ENCODE data around the gene ARX.

Gene ARX

DNA sequence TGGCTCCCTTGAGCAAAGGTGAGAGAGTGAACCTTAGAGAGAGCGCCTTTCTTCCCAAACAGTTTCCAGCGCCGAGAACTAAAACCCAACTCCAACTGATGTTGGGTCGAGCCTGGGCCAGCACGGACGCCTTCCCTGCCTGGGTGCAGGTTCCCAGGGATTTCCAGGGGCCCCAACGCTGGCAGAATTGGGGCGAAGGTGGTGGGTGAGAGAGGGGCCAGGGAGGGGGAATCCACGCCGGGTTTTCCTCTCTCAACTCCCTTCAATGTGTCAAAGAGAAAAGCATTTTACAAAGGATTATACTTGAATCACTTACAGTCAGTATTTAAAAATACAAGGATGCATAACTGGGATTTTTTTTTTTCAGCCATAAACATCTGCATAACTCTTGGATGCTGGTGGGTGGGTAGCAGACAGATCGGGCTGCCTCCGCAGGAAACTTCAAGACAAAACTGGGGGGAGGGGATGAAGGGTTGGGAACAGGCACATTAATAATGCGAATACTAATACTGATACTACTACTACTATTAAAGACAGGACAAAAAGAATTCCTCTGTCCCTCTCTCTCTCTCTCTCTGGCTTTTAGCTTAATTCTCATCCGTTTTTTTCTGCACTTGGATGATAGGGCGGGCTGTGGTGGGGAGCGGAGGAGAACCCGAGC, 1.3 kb upstream of the ARX start:
- Histone ChIP-seq H3K79me2 (ENCODE audit: control insufficient read depth, insufficient read depth, low read length, unreplicated experiment) (no peaks in the 10 kb centered on the region), H2AFZ (ENCODE audit: low read length, unreplicated experiment) (no peak overlapping the region), H3K27ac (ENCODE audit: low read depth, low read length) (no peak overlapping the region), H3K36me3 (ENCODE audit: insufficient read depth, low read length) (no peaks in the 10 kb centered on the region), H3K27me3 (ENCODE audit: insufficient read depth, low read length) (peaks cover 96% of the 10 kb centered on the region), H3K4me1 (ENCODE audit: control insufficient read depth, insufficient read depth, low read length, unreplicated experiment) (peaks cover 5% of the 10 kb centered on the region), H3K4me3 (ENCODE audit: low read depth, low read length) (no peak overlapping the region; the same call in 1 of the 2 replicates)

DNA sequence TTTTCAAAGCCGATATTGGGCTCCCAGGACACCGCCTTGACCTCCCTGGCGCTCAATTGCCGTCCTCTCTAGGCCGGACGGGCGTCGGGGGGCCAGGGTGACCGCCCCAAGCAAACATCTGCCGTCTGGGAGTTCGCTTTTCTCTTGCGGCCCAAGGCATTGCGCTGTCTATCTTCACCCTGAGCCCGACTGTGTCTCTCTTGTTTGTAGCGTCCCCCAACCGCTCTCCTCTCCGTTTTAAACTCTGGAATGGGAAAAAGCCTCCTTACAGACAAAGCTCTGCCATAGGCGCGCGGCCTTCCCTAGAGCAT, 551 bp upstream of the ARX start:
- H3K27me3 ChIP-seq (ENCODE audit: insufficient read depth, low read length): peaks cover 96% of the 10 kb centered on the region
- H3K4me3 ChIP-seq (ENCODE audit: low read depth, low read length): no peak overlapping the region
- no peaks in the 10 kb centered on the region for H3K79me2 ChIP-seq (ENCODE audit: control insufficient read depth, insufficient read depth, low read length, unreplicated experiment)
- no peak overlapping the region for H2AFZ ChIP-seq (ENCODE audit: low read length, unreplicated experiment)
- no peaks in the 10 kb centered on the region for H3K36me3 ChIP-seq (ENCODE audit: insufficient read depth, low read length)
- peaks cover 6% of the 10 kb centered on the region for H3K4me1 ChIP-seq (ENCODE audit: control insufficient read depth, insufficient read depth, low read length, unreplicated experiment)
- no peak overlapping the region for H3K27ac ChIP-seq (ENCODE audit: low read depth, low read length)

DNA sequence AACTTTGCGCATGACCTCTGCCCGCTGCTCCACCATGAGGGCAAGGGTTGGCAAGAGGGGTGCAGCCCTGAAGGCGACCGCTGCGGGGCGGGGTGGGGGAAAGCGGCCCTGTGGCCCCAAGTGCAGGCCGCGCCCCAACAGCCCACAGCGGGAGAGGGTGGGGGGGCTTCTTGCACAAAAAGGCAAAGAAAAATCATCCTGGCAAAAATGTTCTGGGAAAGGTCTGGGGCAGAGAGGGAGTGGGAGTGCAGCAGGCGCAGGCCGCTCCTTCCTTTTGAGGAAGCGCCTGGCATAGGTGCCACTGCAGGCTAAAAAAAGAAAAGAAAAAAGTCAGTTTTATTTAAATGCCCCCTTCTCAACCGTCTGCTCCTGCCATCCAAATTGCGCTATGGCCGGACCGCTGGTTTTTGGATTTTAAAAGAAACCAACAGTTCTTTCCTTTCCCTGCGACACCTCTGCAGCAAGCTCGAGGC, 1.4 kb downstream of the ARX start:
- no peaks in the 10 kb centered on the region for H3K79me2 ChIP-seq (ENCODE audit: control insufficient read depth, insufficient read depth, low read length, unreplicated experiment)
- peaks cover 8% of the 10 kb centered on the region for H3K4me1 ChIP-seq (ENCODE audit: control insufficient read depth, insufficient read depth, low read length, unreplicated experiment)
- H3K4me3 ChIP-seq (ENCODE audit: low read depth, low read length): no peak overlapping the region
- peaks cover 96% of the 10 kb centered on the region for H3K27me3 ChIP-seq (ENCODE audit: insufficient read depth, low read length)
- no peak overlapping the region for H2AFZ ChIP-seq (ENCODE audit: low read length, unreplicated experiment)
- no peak overlapping the region for H3K27ac ChIP-seq (ENCODE audit: low read depth, low read length)
- no peaks in the 10 kb centered on the region for H3K36me3 ChIP-seq (ENCODE audit: insufficient read depth, low read length)

DNA sequence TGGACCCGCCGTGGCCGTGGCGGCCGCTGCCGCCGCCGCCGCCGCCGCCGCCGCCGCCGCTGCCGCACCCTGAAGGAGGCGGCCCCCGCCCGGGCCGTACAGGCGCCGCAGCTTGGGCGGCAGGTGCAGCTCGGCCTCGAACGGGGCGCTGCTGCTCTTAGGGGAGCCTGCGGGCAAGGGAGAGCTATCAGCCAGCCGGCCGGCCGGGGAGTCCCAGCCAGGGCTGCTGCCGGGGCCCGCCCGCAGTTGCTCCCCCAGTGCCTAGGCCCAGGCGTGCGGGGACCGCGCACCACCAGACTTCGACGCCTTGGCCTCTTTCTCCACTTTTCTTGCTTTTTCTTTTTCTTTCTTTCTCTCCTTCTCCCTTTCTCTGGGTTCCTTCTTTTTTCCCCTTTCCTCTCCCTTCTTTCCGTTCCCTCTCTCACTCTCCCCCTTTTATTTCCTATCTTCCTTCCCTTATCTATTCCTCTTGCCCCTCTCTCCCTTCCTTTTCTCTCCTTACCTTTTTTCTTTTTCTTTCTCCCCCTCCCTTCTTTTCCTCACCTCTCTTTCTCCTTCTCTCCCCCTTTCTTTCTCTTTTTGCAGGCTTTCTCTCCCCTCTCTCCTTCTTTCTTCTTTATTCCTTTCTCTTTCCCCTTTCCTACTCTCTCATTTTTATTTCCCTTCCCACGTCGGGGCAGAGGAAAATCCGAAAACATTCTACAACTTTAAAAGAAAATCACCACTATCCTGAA, 2.0 kb downstream of the ARX start:
- H3K4me1 ChIP-seq (ENCODE audit: control insufficient read depth, insufficient read depth, low read length, unreplicated experiment): peaks cover 8% of the 10 kb centered on the region
- H3K27me3 ChIP-seq (ENCODE audit: insufficient read depth, low read length): peaks cover 96% of the 10 kb centered on the region
- no peak overlapping the region for H2AFZ ChIP-seq (ENCODE audit: low read length, unreplicated experiment)
- no peak overlapping the region for H3K27ac ChIP-seq (ENCODE audit: low read depth, low read length)
- H3K4me3 ChIP-seq (ENCODE audit: low read depth, low read length): 0 out of 2 replicates have a peak overlapping the region, but pooled peaks have one; percentile 6
- no peaks in the 10 kb centered on the region for H3K36me3 ChIP-seq (ENCODE audit: insufficient read depth, low read length)
- no peaks in the 10 kb centered on the region for H3K79me2 ChIP-seq (ENCODE audit: control insufficient read depth, insufficient read depth, low read length, unreplicated experiment)

DNA sequence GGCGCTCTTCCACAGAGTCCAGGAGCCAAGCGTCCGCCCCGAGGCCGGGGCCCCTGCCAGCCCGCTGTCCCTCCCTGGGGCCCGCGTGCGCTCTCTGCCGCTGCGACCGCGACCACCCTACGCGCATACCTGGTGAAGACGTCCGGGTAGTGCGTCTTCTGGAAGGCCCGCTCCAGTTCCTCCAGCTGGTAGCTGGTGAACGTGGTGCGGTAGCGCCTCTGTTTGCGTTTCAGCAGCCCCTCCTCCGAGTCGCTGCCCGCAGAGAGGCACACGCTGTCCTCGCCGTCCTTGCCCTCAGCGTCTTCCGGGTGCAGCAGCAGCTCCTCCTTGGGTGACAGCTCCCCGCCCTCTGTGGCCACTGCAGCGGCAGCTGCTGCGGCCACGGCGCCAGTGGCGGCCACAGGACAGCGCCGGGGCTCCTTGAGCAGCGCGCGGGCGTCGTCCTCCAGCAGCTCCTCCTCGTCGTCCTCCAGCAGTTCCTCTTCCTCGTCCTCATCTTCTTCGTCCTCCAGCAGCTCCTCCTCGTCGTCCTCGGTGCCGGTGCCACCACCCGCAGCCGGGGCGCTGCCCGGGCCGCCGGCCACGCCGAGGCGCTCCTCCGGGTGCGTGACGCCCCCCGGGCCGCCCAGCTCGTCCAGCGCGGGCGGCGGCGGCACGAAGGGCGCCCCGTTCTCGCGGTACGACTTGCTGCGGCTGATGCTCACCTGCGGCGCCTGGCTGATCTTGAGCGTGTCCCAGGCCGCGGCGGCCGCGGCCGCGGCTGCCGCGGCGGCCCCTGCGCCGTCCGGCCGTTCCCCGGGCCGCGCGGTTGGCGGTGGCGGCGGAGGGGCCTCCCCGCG, 2.8 kb downstream of the ARX start:
- peaks cover 8% of the 10 kb centered on the region for H3K4me1 ChIP-seq (ENCODE audit: control insufficient read depth, insufficient read depth, low read length, unreplicated experiment)
- peaks cover 97% of the 10 kb centered on the region for H3K27me3 ChIP-seq (ENCODE audit: insufficient read depth, low read length)
- peak overlapping the region; percentile 43; the same call in 1 of the 2 replicates for H3K4me3 ChIP-seq (ENCODE audit: low read depth, low read length)
- no peak overlapping the region for H3K27ac ChIP-seq (ENCODE audit: low read depth, low read length)
- no peaks in the 10 kb centered on the region for H3K36me3 ChIP-seq (ENCODE audit: insufficient read depth, low read length)
- no peak overlapping the region for H2AFZ ChIP-seq (ENCODE audit: low read length, unreplicated experiment)
- H3K79me2 ChIP-seq (ENCODE audit: control insufficient read depth, insufficient read depth, low read length, unreplicated experiment): no peaks in the 10 kb centered on the region

DNA sequence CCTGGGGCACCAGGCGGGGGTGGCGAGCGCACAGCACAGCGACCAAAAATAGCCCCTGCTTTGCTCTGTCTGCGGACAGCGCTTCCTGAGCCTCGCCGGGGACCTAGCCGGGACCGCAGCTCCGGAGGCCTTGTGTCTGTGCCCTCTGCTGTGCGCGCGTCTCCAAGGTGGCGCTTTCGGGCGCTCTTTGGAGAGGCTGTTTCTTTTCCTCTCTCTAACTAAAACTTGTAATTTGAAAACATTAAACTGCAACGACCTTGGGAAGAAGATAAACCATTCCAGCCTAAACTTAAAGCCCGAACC, 3.4 kb downstream of the ARX start:
- no peak overlapping the region for H3K4me3 ChIP-seq (ENCODE audit: low read depth, low read length)
- no peak overlapping the region for H3K27ac ChIP-seq (ENCODE audit: low read depth, low read length)
- no peaks in the 10 kb centered on the region for H3K36me3 ChIP-seq (ENCODE audit: insufficient read depth, low read length)
- no peak overlapping the region for H2AFZ ChIP-seq (ENCODE audit: low read length, unreplicated experiment)
- peaks cover 3% of the 10 kb centered on the region for H3K4me1 ChIP-seq (ENCODE audit: control insufficient read depth, insufficient read depth, low read length, unreplicated experiment)
- H3K79me2 ChIP-seq (ENCODE audit: control insufficient read depth, insufficient read depth, low read length, unreplicated experiment): no peaks in the 10 kb centered on the region
- peaks cover 97% of the 10 kb centered on the region for H3K27me3 ChIP-seq (ENCODE audit: insufficient read depth, low read length)

DNA sequence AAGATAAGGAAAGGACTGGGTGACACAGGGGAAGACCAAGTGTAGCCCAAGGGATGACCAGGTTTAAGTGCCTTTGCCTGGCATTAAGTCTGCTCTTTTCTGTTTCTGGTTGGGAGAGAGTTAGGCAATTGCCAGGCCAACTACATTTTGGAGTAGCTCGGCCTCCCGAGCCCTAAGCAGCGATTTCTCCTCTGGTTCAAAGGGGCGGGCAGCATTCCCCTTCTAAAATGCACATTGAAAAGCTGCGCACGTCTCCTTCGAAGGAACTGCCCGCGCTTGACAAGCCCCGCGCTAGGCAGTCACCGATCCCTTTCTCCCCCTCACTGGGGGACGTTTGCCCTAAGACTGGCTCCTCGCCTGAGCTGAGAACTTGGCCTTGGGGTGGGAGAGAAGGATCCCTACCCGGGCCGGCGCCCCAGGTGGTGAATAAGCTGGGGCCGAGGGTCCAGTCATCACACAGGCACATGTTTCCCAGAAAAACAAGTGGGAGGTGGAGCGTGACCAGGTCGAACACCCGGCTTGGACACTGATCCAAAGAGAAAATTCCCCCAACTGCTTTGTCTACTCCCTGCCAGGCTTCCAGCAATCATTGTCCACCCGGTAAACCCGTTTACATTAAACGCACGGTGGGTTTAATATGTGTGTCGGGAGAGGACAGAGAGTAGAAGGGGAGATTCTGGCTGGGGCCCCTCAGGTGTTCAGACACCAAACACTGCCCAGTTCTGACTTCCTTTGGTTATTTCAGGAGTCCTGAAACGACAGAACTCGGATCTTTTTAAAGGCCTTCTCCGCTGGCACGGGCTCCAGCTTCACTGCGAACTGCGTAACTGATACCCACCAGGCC, 4.0 kb downstream of the ARX start:
- H2AFZ ChIP-seq (ENCODE audit: low read length, unreplicated experiment): no peak overlapping the region
- H3K27ac ChIP-seq (ENCODE audit: low read depth, low read length): no peak overlapping the region
- H3K79me2 ChIP-seq (ENCODE audit: control insufficient read depth, insufficient read depth, low read length, unreplicated experiment): no peaks in the 10 kb centered on the region
- no peaks in the 10 kb centered on the region for H3K36me3 ChIP-seq (ENCODE audit: insufficient read depth, low read length)
- peaks cover 97% of the 10 kb centered on the region for H3K27me3 ChIP-seq (ENCODE audit: insufficient read depth, low read length)
- peaks cover 3% of the 10 kb centered on the region for H3K4me1 ChIP-seq (ENCODE audit: control insufficient read depth, insufficient read depth, low read length, unreplicated experiment)
- no peak overlapping the region for H3K4me3 ChIP-seq (ENCODE audit: low read depth, low read length)

DNA sequence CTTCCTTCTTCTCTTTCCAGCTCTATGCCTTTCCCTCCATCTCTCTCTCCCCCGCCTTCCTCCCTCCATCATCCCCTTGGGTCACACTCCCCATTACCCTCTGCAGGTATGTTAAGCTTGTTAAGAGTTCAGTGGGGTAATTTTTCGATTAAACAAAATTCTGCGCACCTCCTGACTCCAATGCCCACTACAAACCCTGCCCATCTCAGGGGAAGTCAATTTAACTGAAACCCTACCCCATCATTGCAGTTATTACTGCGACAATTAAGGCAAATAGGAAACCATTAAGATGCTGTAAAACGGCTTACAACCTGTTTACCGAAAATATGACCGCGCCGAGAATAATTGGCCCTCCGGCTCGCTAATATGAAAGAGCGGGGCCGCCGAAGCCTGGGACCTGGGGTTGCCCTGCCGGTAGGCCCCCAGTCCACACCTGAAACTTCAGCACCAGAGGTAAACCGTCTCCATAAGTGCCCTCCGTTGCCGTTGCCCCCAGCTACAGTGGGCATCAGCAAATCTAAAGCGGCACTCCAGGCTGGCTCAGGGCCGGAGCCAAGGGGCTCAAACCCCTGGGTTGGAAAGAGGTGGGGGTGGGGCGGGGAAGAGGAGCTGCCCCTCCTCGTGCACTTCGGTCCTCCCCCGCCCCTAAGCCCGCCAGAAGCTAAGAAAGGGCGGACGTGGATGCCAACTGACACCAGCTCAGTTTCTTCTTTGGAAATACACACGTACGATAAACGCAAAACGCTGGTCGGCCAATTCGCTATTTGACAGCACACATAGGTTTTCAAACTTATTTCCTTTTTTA, 4.8 kb downstream of the ARX start:
- Histone ChIP-seq H3K36me3 (ENCODE audit: insufficient read depth, low read length) (no peaks in the 10 kb centered on the region), H3K4me1 (ENCODE audit: control insufficient read depth, insufficient read depth, low read length, unreplicated experiment) (peaks cover 3% of the 10 kb centered on the region), H3K27me3 (ENCODE audit: insufficient read depth, low read length) (peaks cover 97% of the 10 kb centered on the region), H3K4me3 (ENCODE audit: low read depth, low read length) (no peak overlapping the region), H2AFZ (ENCODE audit: low read length, unreplicated experiment) (no peak overlapping the region), H3K27ac (ENCODE audit: low read depth, low read length) (no peak overlapping the region), H3K79me2 (ENCODE audit: control insufficient read depth, insufficient read depth, low read length, unreplicated experiment) (no peaks in the 10 kb centered on the region)

DNA sequence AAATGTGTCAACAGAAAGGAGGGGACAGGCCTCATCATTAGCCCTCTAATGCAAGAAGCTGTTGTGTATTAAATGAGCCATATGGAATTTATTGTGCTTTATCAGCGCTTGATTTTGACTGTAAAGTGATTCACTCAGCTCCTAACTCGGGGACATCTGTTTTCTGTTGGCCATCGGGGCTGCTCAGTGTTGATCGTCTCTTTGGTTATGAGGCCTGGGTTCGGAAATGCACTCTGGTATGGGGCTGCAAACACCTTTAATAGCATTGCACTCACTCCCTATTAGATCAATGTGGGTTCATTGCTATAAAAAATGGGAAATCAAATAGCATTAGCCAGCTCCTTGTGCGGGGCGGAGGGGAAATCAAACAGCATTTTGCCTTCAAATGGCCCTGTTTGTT, 6.4 kb downstream of the ARX start:
- Histone ChIP-seq H3K79me2 (ENCODE audit: control insufficient read depth, insufficient read depth, low read length, unreplicated experiment) (no peaks in the 10 kb centered on the region), H3K4me3 (ENCODE audit: low read depth, low read length) (no peak overlapping the region), H3K36me3 (ENCODE audit: insufficient read depth, low read length) (no peaks in the 10 kb centered on the region), H2AFZ (ENCODE audit: low read length, unreplicated experiment) (no peak overlapping the region), H3K4me1 (ENCODE audit: control insufficient read depth, insufficient read depth, low read length, unreplicated experiment) (peaks cover 3% of the 10 kb centered on the region), H3K27ac (ENCODE audit: low read depth, low read length) (no peak overlapping the region), H3K27me3 (ENCODE audit: insufficient read depth, low read length) (peaks cover 97% of the 10 kb centered on the region)

Measured in ACC112 (cell line).